Upper lobe of right lung (tissue), 1 donor: ENCODE measurements around the gene CRMP1. TPM values are rescaled to one million over a fixed set of nuclear protein-coding genes. Genes with fewer than 3 reads are reported as not detected.

Experiments
- ATAC-seq: fragments of 200-7000 bp; cut with Tn5 transposase; one replicate; pipeline ENCODE4 v1.9.1; 2020; ENCODE audit warnings: mild to moderate bottlenecking, moderate library complexity
- DNase-seq: peaks from one replicate; pipeline ENCODE4 v3.0.0-alpha.2; 2020
- H3K27ac ChIP-seq: fragments of 200-600 bp; one replicate; pipeline ENCODE4 v1.8.0; 2022
- H3K27me3 ChIP-seq: fragments of 200-600 bp; one replicate; pipeline ENCODE4 v1.8.0; 2022; ENCODE audit warnings: mild to moderate bottlenecking
- H3K36me3 ChIP-seq: fragments of 200-600 bp; one replicate; pipeline ENCODE4 v1.8.0; 2022
- H3K4me1 ChIP-seq: fragments of 200-600 bp; one replicate; pipeline ENCODE4 v1.8.0; 2022
- H3K4me3 ChIP-seq: fragments of 200-600 bp; one replicate; pipeline ENCODE4 v1.8.0; 2022; ENCODE audit warnings: mild to moderate bottlenecking
- H3K9me3 ChIP-seq: fragments of 200-600 bp; one replicate; pipeline ENCODE4 v1.8.0; 2022
- intact Hi-C: fragments of 100-400 bp; cut with DNase I; formaldehyde crosslinking; loops from one replicate; pipeline ENCODE4 v1.11.0; 2022
- total RNA-seq: library from RNA; stranded (reverse); fragmentation: NEBNext Ultra II Directional; extraction: Animal tissue kit (Norgen Biotek cat#: 25700); gene quantifications from one replicate; pipeline ENCODE4 v1.2.1, GENCODE V29; 2021
- TF ChIP-seq, protein P1 (sequence below): fragments of 200-600 bp; IDR thresholded peaks from one replicate; pipeline ENCODE4 v1.8.0; 2022; ENCODE audit warnings: antibody characterized with exemption
- donor health status: DM: no; HTN: yes; CAD: no; lungs with severe emphysema.

The CRMP1 gene
- total RNA-seq, 1 donor from 2014 or later = 6.1 TPM

DNA sequence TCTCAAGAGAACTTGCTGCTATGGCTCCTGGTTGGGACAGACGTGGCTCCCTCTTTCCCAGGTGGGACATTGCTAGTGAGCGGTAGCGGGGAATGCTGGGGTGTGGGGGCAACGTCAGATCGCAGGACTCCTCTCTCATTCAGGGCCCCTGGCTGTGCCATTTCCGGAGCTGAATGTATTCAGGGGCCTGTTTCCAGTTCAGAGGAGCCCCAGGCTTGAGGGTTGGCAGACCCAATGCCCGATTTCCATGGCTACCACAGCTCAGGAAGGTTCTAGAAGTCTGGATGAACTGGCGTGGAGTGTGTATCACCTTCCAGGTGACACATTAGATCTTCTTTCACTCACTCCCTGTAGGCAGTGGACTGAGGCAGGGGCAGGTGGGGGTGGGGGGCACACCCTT lies 26.2 kb upstream of the CRMP1 start:
- ATAC-seq = no peak
- Histone ChIP-seq H3K27me3 (peaks cover 14% of the 10 kb centered on the region), H3K36me3 (no peaks in the 10 kb centered on the region), H3K9me3 (no peaks in the 10 kb centered on the region), H3K4me1 (no peaks in the 10 kb centered on the region), H3K27ac (no peak overlapping the region), H3K4me3 (no peak overlapping the region)
- no peak for DNase-seq
- TF ChIP-seq, protein P1, sequence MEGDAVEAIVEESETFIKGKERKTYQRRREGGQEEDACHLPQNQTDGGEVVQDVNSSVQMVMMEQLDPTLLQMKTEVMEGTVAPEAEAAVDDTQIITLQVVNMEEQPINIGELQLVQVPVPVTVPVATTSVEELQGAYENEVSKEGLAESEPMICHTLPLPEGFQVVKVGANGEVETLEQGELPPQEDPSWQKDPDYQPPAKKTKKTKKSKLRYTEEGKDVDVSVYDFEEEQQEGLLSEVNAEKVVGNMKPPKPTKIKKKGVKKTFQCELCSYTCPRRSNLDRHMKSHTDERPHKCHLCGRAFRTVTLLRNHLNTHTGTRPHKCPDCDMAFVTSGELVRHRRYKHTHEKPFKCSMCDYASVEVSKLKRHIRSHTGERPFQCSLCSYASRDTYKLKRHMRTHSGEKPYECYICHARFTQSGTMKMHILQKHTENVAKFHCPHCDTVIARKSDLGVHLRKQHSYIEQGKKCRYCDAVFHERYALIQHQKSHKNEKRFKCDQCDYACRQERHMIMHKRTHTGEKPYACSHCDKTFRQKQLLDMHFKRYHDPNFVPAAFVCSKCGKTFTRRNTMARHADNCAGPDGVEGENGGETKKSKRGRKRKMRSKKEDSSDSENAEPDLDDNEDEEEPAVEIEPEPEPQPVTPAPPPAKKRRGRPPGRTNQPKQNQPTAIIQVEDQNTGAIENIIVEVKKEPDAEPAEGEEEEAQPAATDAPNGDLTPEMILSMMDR = no peak
- intact Hi-C loops = no loop called here

DNA sequence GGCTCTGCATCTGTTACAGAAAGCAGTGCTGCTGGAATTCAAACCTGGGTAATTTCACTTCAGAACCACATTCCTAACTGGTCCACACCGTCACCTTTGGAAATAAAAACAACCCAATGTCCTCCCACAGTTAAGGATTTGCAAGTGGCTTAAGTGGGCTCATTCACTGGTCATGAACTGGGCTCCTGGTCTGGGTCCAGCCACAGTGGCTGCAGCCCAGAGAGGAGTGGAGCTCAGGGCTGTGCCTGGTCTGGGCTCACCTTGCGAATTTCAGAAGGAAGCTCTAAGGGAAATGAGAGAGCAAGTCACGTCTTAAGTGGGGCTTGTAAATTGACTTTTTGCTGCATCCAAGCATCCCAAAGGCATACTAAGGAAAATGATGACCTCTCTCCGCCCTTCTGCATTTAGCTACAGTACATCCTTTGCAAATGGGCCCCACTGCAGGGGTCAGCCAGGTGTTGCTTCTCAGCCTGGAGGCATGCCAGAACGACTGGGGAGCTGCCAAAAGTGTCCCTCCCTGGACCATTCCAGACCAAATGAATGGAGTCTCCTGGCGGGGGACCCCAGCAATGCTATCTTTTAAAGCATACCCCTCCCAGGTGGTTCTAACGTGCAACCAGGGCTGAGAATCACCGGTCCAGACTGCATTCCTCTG lies 25.6 kb upstream of the CRMP1 start:
- Histone ChIP-seq H3K27me3 (peaks cover 14% of the 10 kb centered on the region), H3K9me3 (no peaks in the 10 kb centered on the region), H3K27ac (no peak overlapping the region), H3K36me3 (no peaks in the 10 kb centered on the region), H3K4me1 (no peaks in the 10 kb centered on the region), H3K4me3 (no peak overlapping the region)
- intact Hi-C loops = no loop called here
- ATAC-seq (no peak), DNase-seq (no peak)
- TF ChIP-seq, protein P1 = no peak

DNA sequence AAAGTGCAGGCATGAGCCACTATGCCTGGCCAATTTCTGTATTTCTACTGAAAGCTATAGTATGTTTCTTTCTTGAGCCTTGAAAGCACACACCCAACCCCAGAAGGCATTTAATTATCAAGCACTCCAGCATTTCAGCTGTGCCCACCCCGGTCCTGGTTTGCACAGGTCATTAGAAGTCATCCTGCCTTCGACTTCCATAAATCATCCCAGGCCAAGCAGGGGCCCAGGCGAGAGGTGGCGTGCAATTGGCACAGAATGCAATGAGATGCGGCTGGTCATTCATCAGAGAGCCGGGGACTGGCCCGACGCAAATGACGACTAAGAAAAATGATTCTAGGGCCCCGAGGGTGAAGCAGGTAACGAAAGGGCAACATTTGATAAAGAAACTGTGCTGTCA lies 24.8 kb upstream of the CRMP1 start:
- no peak overlapping the region for H3K4me3 ChIP-seq
- no peaks in the 10 kb centered on the region for H3K4me1 ChIP-seq
- no peaks in the 10 kb centered on the region for H3K9me3 ChIP-seq
- no peaks in the 10 kb centered on the region for H3K36me3 ChIP-seq
- no peak overlapping the region for H3K27ac ChIP-seq
- ATAC-seq (no peak), DNase-seq (no peak)
- H3K27me3 ChIP-seq = peaks cover 14% of the 10 kb centered on the region
- TF ChIP-seq, protein P1 = no peak
- intact Hi-C loops = no loop called here

DNA sequence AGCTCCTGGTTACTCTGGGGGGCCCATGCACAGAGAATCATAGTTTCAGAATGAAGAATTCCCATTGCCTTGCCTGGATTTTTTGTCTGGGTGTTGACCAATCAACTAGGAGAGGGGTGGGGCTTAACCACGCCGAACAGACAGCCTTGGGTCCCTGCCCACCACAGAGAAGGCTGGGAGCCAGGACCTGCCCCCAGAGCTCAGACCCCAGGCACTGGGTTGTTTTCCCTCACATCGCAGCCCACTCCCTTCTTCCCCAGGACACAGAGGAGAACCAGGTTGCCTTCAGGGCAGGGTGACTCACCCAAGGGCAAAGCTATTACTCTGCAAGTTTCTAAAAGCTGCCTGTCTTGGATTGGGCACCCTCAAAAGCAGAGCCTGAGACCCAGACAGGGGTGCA lies 23.3 kb upstream of the CRMP1 start:
- no peak for ATAC-seq
- no peak overlapping the region for H3K4me3 ChIP-seq
- peaks cover 14% of the 10 kb centered on the region for H3K27me3 ChIP-seq
- intact Hi-C loops = no loop called here
- no peaks in the 10 kb centered on the region for H3K36me3 ChIP-seq
- H3K9me3 ChIP-seq = no peaks in the 10 kb centered on the region
- H3K27ac ChIP-seq = no peak overlapping the region
- DNase-seq = no peak
- H3K4me1 ChIP-seq = no peaks in the 10 kb centered on the region
- TF ChIP-seq, protein P1 = no peak

DNA sequence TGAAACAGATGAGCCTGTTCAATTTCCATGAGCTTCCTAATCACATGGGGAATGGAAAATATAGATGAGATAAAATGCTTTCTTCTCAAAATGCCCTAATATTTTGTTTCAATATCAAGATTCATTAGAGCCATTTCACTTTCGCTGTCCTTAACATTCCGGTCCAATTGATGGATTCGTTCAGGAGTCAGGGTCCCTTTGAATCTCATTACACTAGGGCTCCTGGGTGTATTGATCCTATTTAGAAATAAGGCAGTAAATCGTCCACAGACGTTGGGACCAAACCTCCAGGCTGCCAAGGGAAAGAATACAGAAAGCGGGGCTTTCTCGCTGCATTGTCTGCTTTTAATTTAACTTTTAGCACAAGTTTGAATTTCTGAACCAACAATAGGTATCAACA lies 20.6 kb upstream of the CRMP1 start:
- DNase-seq (no peak), ATAC-seq (no peak)
- Histone ChIP-seq H3K4me3 (no peak overlapping the region), H3K4me1 (no peaks in the 10 kb centered on the region), H3K27ac (no peak overlapping the region), H3K27me3 (peaks cover 10% of the 10 kb centered on the region), H3K36me3 (no peaks in the 10 kb centered on the region), H3K9me3 (no peaks in the 10 kb centered on the region)
- intact Hi-C loops = no loop called here
- TF ChIP-seq, protein P1 = no peak

DNA sequence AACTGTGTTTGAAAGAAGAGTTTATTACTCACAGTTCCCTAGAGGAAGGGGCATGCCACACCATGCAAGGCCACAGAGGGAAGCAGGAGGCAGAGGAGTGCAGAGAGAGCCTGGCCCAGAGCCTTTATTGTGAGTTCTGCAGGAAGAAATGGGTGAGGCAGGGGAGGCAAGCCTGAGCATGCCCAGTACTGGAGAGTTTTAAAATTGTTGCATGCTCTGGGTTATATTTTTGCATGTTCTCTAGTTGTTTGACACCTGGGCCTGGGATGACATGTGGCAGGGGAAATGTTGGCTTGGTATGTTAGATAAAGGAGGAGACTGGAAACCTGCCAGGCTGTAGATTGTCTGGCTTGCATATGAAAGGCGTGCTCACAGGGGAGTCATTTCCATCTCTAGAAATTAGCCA lies 19.7 kb upstream of the CRMP1 start:
- Histone ChIP-seq H3K27ac (no peak overlapping the region), H3K4me3 (no peak overlapping the region), H3K36me3 (no peaks in the 10 kb centered on the region), H3K9me3 (no peaks in the 10 kb centered on the region), H3K4me1 (no peaks in the 10 kb centered on the region), H3K27me3 (peaks cover 6% of the 10 kb centered on the region)
- TF ChIP-seq, protein P1 = no peak
- ATAC-seq (no peak), DNase-seq (no peak)
- intact Hi-C loops = no loop called here
